Activated CD4-positive, CD25-positive, alpha-beta regulatory T cell treated with anti-CD3 and anti-CD28 coated beads, Interleukin-2, amount 50 U/mL, for 72 hours (primary cell): ENCODE results near the gene TPM3.
"Not testable (repeated sequence)": the region's sequence is repeated elsewhere in the genome, so short reads cannot be mapped to it uniquely, and the experiment has no call there.

Experiments used
- DNase-seq: peaks from one replicate; pipeline ENCODE4 v3.0.0; 2021

Gene TPM3

GRCh38 chr1:154191990-154192461 is at the start of gene TPM3:
TSS of gene TPM3 (minus strand) at chr1:154192100. CDS start at chr1:154192018, 82 bp downstream.
- no peak for DNase-seq

- DNase-seq, result no peak
Measured at GRCh38 chr1:154240294-154240833, 48.5 kb upstream of the TPM3 start.

DNA sequence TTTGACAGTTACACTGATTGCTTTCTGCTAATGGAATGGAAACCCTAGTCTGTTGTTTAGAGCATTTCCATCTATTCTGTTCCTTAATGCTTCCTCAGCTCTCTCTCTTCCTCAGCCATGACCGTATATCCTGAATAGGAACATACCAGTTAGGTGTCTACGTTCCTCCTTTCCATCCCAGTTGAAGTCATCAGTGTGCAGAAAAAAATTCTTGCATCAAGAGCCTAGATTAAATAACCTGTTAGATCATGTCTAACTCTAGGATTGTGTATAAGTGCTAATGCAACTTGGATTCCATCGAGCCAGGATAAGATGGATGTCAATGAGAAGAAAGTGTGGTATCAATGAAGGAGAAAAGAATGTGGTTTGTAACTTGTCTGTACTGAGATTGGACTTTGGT is 47.6 kb upstream of the TPM3 start:
- DNase-seq, result no peak

DNA sequence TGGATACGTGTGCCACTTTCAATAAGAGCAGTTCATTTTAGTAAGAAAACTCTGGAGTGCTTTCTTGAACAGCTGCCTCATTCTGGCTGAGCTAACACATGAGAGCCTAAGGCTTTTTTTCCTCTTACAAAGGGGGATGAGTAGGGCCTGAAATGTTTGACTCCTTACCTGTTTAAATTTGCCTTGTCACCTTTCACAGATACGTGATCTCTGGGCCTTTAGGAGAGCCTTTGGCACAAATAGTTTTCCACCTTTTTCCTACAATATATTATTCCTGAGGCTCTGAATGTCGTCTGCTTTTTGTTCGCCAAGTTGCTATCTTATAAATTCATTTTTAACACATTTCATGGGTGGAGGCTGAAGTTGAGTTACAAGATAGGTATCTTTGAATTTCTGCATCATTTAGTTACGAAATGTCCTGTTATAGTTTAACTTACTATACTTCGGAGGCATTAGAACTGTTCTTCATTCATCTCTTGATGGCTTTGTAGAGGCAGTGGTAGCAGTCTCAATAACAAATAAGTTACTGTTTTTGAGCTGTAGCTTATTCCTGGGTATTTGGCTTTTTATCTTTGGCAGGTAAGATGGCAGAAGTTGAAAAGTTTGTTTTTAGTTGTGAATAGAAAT is 46.1 kb upstream of the TPM3 start:
- no peak for DNase-seq

DNA sequence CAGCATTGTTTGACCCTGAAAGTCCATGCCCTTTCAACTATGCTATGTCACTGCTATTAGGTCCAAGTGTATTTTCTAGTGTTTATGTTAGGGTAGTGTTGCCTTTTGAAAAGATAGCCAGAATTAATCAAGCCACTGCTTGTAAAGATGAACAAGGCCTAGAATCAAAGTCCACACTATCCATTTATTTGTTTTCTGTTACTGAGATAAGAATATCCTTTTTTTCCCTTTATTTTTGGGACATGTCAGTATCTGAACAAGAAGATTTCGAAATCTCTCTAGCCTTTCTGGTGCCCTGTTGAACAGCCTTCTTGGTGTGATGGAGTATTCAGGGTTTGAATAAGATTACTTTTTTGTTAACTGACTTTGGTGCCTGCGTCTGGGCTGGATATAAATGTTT is 45.5 kb upstream of the TPM3 start:
- no peak for DNase-seq

- no peak for DNase-seq
Measured at GRCh38 chr1:154236855-154237254, 45.0 kb upstream of the TPM3 start.

DNA sequence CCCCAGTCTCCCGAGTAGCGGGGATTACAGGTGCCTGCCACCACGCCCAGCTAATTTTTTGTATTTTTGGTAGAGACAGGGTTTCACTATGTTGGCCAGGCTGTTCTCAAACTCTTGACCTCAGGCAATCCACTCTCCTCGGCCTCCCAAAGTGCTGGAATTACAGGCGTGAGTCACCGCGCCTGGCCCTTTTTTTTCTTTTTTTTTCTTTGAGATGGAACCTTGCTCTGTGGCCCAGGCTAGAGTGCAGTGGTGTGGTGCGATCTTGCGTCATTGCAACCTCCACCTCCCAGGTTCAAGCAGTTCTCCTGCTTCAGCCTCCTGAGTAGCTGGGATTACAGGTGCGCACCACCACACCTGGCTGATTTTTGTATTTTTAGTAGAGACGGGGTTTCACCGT is 41.2 kb upstream of the TPM3 start:
- not testable (repeated sequence) for DNase-seq

- DNase-seq, result not testable (repeated sequence)
Measured at GRCh38 chr1:154231112-154231511, 39.2 kb upstream of the TPM3 start.

GRCh38 chr1:154225370-154225769 is 33.5 kb upstream of the TPM3 start:
- DNase-seq, result no peak

GRCh38 chr1:154223621-154224020 is 31.7 kb upstream of the TPM3 start:
- DNase-seq, result no peak

GRCh38 chr1:154222918-154223317 is 31.0 kb upstream of the TPM3 start:
- no peak for DNase-seq

- DNase-seq, result no peak
Measured at GRCh38 chr1:154222518-154222917, 30.6 kb upstream of the TPM3 start.

DNA sequence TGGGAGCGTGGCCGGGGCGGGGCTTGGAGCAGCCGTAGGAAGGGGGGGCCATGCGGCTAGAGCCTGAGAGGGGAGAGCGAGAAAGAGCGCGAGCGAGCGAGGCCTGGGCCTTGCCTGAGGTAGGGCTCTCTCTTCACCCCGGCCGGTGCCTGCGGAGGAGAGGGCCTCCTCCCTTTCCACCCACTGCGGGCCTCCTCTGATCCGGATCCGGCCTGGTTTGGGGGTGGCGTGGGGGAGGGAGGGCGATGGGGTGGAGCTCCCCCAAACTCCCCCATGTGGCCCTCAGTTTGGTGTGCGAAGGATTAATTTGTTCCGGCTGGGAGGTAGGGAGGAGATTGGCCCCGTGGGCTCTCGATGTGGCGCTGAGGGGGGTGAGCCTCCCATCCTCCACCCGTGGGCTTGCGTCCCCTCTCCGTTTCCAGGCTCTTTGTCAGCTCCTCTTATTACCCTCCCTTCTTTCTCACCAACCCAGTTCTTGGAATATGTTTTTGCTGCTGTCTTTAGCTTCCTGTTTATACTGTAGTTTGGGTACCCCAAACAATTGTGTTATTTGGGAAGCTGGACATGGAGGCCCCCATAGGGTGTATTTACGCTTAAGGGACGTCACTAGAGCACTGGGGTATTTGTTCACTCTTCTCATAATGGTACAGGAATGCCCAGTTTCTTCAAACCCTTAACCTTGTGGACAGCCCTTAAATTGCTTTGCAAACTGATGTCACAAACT is 29.5 kb upstream of the TPM3 start:
- peak; percentile 68 for DNase-seq

DNA sequence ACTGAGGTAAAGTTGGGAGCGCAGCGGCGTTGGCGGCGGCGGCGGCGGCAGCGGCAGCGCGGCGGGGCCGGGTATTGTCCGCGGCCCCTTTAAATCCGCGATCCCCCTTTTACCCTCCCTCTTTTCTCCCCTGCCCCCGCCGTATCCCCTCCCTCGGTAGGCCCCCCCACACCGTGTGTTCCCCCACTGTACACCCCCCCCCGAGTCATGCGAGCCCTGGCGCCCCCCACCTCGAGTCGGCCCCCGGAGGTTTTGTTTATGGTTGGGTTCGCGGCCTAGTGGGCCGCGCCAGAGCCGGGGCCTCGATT is 29.0 kb upstream of the TPM3 start:
- no peak for DNase-seq

GRCh38 chr1:154220071-154220969 is 28.4 kb upstream of the TPM3 start, which contains the start of gene UBAP2L:
TSS of gene UBAP2L (plus strand) at chr1:154220955. CDS start at chr1:154225124, 4,169 bp downstream.
- DNase-seq, result peak; percentile 97

GRCh38 chr1:154219541-154219940 is 27.6 kb upstream of the TPM3 start:
- DNase-seq, result no peak

- no peak for DNase-seq
Measured at GRCh38 chr1:154218545-154218944, 26.6 kb upstream of the TPM3 start.

DNA sequence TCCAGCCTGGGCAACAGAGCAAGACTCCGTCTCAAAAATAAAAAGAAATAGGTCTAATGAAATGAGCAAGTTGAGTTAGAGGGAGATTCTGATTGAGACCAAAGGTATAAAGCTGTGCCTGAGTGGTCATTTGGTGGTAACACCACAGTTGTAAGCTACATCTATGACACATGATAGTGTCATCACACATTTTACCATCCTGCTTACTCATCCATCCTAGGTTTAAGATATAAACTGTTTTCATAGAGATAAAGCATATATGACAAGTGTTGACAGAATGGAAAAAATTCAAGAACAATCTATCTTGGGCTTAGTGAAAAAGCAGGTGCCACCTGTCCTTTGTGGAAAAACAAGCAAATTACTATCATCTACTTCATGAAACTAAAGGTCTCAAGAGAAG is 21.4 kb upstream of the TPM3 start:
- DNase-seq, result no peak

- DNase-seq, result no peak
Measured at GRCh38 chr1:154212083-154212482, 20.2 kb upstream of the TPM3 start.

- DNase-seq, result no peak
Measured at GRCh38 chr1:154208677-154209388, 16.9 kb upstream of the TPM3 start.

GRCh38 chr1:154207262-154207661 is 15.4 kb upstream of the TPM3 start:
- DNase-seq, result no peak

DNA sequence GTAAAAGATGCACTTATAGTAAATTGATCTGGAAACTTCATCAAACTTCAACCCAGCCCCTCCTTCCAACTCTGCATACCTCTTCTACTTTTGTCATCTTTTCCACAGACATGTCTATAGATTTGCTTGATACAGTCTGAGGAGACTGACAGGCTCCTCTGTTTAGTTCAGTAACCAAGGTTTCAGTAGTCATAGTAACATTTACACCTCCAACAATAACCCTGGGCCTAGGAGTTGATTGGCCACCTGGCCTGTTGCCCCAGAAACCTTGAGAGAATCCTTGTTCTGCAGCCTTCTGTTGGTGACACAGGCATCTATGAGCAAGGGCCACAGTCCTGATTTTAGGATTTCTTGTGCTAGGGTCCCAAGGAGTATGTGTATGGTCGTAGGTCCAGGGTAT is 14.3 kb upstream of the TPM3 start, which contains the start of gene CFAP141:
Gene CFAP141 (minus strand): TSS at position 138 of the 400 bp plus-strand sequence. CDS start 26 bp downstream, at position 112.
- no peak for DNase-seq
